ENCODE data around the gene PTTG1.

PTTG1 gene

GRCh38 chr5:160472482-160472881 lies 50.8 kb downstream of the PTTG1 start:
- DNase-seq (ENCODE audit: low read depth in 3 of 3), result no peak

GRCh38 chr5:160473681-160474080 lies 52.0 kb downstream of the PTTG1 start:
- no peak for DNase-seq (ENCODE audit: low read depth in 3 of 3)

GRCh38 chr5:160474084-160474483 lies 52.4 kb downstream of the PTTG1 start:
- no peak for DNase-seq (ENCODE audit: low read depth in 3 of 3)

GRCh38 chr5:160475864-160476438 lies 54.3 kb downstream of the PTTG1 start:
- no peak for DNase-seq (ENCODE audit: low read depth in 3 of 3)

GRCh38 chr5:160477266-160477970 lies 55.8 kb downstream of the PTTG1 start:
- no peak for DNase-seq (ENCODE audit: low read depth in 3 of 3)

- DNase-seq (ENCODE audit: low read depth in 3 of 3), result no peak
Observed at GRCh38 chr5:160478163-160478562, 56.5 kb downstream of the PTTG1 start.

Data from stimulated activated CD4-positive, alpha-beta T cell treated with anti-CD3 and anti-CD28 coated beads, TNF-alpha, amount 100 ng/mL, for 24 hours (primary cell).